HepG2 (cell line): ENCODE measurements around the gene MEG3. TPM values are rescaled to one million over a fixed set of nuclear protein-coding genes. Genes with fewer than 3 reads are reported as not detected.

ENCODE experiments used
- ATAC-seq: fragments of 200-7000 bp; cut with Tn5 transposase; 3 replicates; pipeline ENCODE4 v1.9.1; 2020; ENCODE audit warnings: mild to moderate bottlenecking, moderate library complexity
- BruUV-seq: library from RNA; stranded (reverse); fragments of 400-500 nt; replicated peaks from 2 replicates; lab custom pipeline; 2021; lab: Mats Ljungman, UMichigan
- CTCF ChIA-PET: fragments of 300-600 bp; formaldehyde crosslinking; extraction: SDS; loops from one replicate; lab custom pipeline; 2021; ENCODE audit warnings: low total read pairs, inconsistent platforms, low intra/inter-chr PET ratio; lab: Yijun Ruan, JAX
- POLR2A ChIA-PET: fragments of 350-600 bp; sonication (Branson Sonifier 250); formaldehyde crosslinking; loops from one replicate; lab custom pipeline; 2020; ENCODE audit warnings: antibody characterized with exemption, inconsistent platforms; lab: Yijun Ruan, JAX
- DNase-seq: peaks from one replicate; pipeline ENCODE4 v3.0.0-alpha.2; 2015; ENCODE audit warnings: low spot score
- FAIRE-seq: peaks from 3 replicates; lab custom pipeline; 2011; peaks lifted over from hg19 to GRCh38; lab: Jason Lieb, UNC
- H2AFZ ChIP-seq: one replicate; pipeline ENCODE4 v1.6.1; 2011; ENCODE audit warnings: low read length, inconsistent platforms
- H3K27ac ChIP-seq: fragments of 300-600 bp; 3 replicates; pipeline ENCODE4 v1.8.0; 2011; ENCODE audit warnings: mixed run types, mild to moderate bottlenecking, mixed read lengths, low read length, inconsistent platforms; ENCODE audit not compliant: insufficient read depth; ENCODE audit errors: extremely low read length
- H3K27me3 ChIP-seq, 2 experiments: fragments of 200-600 bp in 1 of 2; 2 replicates in 1 of 2; 3 replicates in 1 of 2; pipeline versions ENCODE4 v1.6.0 to v1.8.0; 2011; ENCODE audit warnings: low read length in 2 of 2, mild to moderate bottlenecking in 2 of 2, moderate library complexity in 2 of 2, inconsistent platforms in 1 of 2; ENCODE audit not compliant: insufficient read depth in 2 of 2, control insufficient read depth in 1 of 2
- H3K36me3 ChIP-seq, 2 experiments: fragments of 200-600 bp in 1 of 2; replicated peaks in 1 of 2; 2 replicates in 1 of 2; 3 replicates in 1 of 2; pipeline versions ENCODE4 v1.5.1 to v1.8.0; 2011; ENCODE audit warnings: low read length in 2 of 2, inconsistent platforms in 1 of 2; ENCODE audit not compliant: insufficient read depth in 2 of 2, control insufficient read depth in 1 of 2
- H3K4me1 ChIP-seq: 2 replicates; pipeline ENCODE4 v1.5.1; 2012; ENCODE audit warnings: low read length, inconsistent platforms; ENCODE audit not compliant: insufficient read depth
- H3K4me2 ChIP-seq: 2 replicates; pipeline ENCODE4 v1.6.0; 2011; ENCODE audit warnings: low read depth, low read length, inconsistent platforms
- H3K4me3 ChIP-seq, 3 experiments: fragments of 200-600 bp in 1 of 3; sonication (generic), shearing (Covaris generic) in 1 of 3; replicated peaks in 1 of 3; 2 replicates each; pipeline ENCODE4 v1.5.1; 2011 to 2016; ENCODE audit warnings: low read length in 3 of 3, inconsistent platforms in 2 of 3, low read depth in 2 of 3, mild to moderate bottlenecking in 2 of 3, control low read depth in 1 of 3, mixed read lengths in 1 of 3; ENCODE audit not compliant: insufficient read depth in 1 of 3
- H3K79me2 ChIP-seq: one replicate; pipeline ENCODE4 v1.6.1; 2011; ENCODE audit warnings: low read length, inconsistent platforms; ENCODE audit not compliant: insufficient read depth
- H3K9ac ChIP-seq: 2 replicates; pipeline ENCODE4 v1.6.0; 2011; ENCODE audit warnings: mild to moderate bottlenecking, low read depth, low read length, inconsistent platforms; ENCODE audit not compliant: insufficient read depth
- H3K9me3 ChIP-seq: 2 replicates; pipeline ENCODE4 v1.5.1; 2012; ENCODE audit warnings: mild to moderate bottlenecking, low read length
- H4K20me1 ChIP-seq: 2 replicates; pipeline ENCODE4 v1.6.0; 2011; ENCODE audit warnings: inconsistent platforms, mild to moderate bottlenecking, low read length, moderate library complexity; ENCODE audit not compliant: insufficient read depth
- AHR ChIP-seq: IDR thresholded peaks from 2 replicates; pipeline ENCODE4 v1.6.1; 2018; ENCODE audit warnings: missing genetic modification reagents, missing compliant biosample characterization
- ATRX ChIP-seq: sonication (generic); formaldehyde crosslinking; IDR thresholded peaks from 2 replicates; pipeline ENCODE4 v1.4.0; 2020; ENCODE audit warnings: missing genetic modification reagents, borderline replicate concordance
- CBX2 ChIP-seq, 2 experiments: fragments of 200-600 bp in 1 of 2; sonication (generic); formaldehyde crosslinking in 1 of 2; IDR thresholded peaks; 2 replicates each; pipeline versions ENCODE4 v1.7.0 to v1.8.1; 2018 to 2022; ENCODE audit warnings: low read depth in 2 of 2, low read length in 1 of 2, mild to moderate bottlenecking in 1 of 2, missing genetic modification reagents in 1 of 2
- GABPA ChIP-seq, 2 experiments: IDR thresholded peaks; 2 replicates each; pipeline ENCODE4 v1.6.1; 2011 to 2016; ENCODE audit warnings: low read depth in 2 of 2, low read length in 1 of 2, missing biosample characterization in 1 of 2, missing genetic modification characterization in 1 of 2
- KDM2A ChIP-seq: sonication (generic); formaldehyde crosslinking; IDR thresholded peaks from 2 replicates; pipeline ENCODE4 v1.4.0; 2020; ENCODE audit warnings: low read depth, missing genetic modification reagents, borderline replicate concordance
- KLF13 ChIP-seq: sonication (generic); formaldehyde crosslinking; IDR thresholded peaks from 2 replicates; pipeline ENCODE4 v1.4.0; 2020; ENCODE audit warnings: mild to moderate bottlenecking, missing genetic modification reagents
- KLF15 ChIP-seq: sonication (generic); formaldehyde crosslinking; IDR thresholded peaks from 2 replicates; pipeline ENCODE4 v1.8.1; 2023; ENCODE audit warnings: borderline replicate concordance, mild to moderate bottlenecking, inconsistent platforms, missing genetic modification reagents, mixed read lengths
- PLRG1 ChIP-seq: fragments of 450-650 bp; conservative IDR thresholded peaks from 2 replicates; pipeline ENCODE4 v1.6.1; 2016
- RORA ChIP-seq: sonication (generic); formaldehyde crosslinking; IDR thresholded peaks from 2 replicates; pipeline ENCODE4 v1.5.0; 2020; ENCODE audit warnings: mild to moderate bottlenecking, missing genetic modification reagents, moderate library complexity
- ZFP62 ChIP-seq: sonication (generic); formaldehyde crosslinking; IDR thresholded peaks from 2 replicates; pipeline ENCODE4 v1.4.0; 2020; ENCODE audit warnings: missing genetic modification reagents
- ZMYM2 ChIP-seq: sonication (generic); formaldehyde crosslinking; IDR thresholded peaks from 2 replicates; pipeline ENCODE4 v1.8.0; 2022; ENCODE audit warnings: mild to moderate bottlenecking, missing genetic modification reagents
- ZNF333 ChIP-seq: sonication (generic); formaldehyde crosslinking; IDR thresholded peaks from 2 replicates; pipeline ENCODE4 v1.4.0; 2020; ENCODE audit warnings: mild to moderate bottlenecking, missing genetic modification reagents, borderline replicate concordance
- WGBS: methylation state at CpG from one replicate; pipeline ENCODE4 v1.1.6; 2017; ENCODE audit warnings: low lambda C conversion rate; 5-methylcytosine and 5-hydroxymethylcytosine counted together
- in situ Hi-C: cut with HindIII; loops from 2 replicates; pipeline ENCODE4 v1.10.0; 2017; ENCODE audit warnings: low pct_unique_long_range_greater_than_20kb; ENCODE audit not compliant: extremely low pct_ligation_motif_present
- intact Hi-C: fragments of 100-400 bp; cut with micrococcal nuclease; formaldehyde crosslinking; loops from one replicate; pipeline ENCODE4 v1.10.0; 2022; ENCODE audit not compliant: unreplicated experiment
- polyA plus RNA-seq, 8 experiments: library from polyadenylated mRNA; depleted of rRNA in 3 of 8; stranded (reverse) in 7 of 8; unstranded in 1 of 8; fragments of >200 nt; fragmentation: Illumina TruSeq in 4 of 8; extraction: Trizol in 4 of 8; gene quantifications; 2 replicates each; pipeline versions ENCODE4 v1.2.1 to v1.2.3, GENCODE V29; 2011 to 2016; ENCODE audit warnings: low read depth in 4 of 8, missing spikeins in 1 of 8, mixed read lengths in 1 of 8; ENCODE audit not compliant: insufficient read depth in 1 of 8
- total RNA-seq, 5 experiments: library from RNA; depleted of rRNA; stranded (reverse); fragments of >200 nt; fragmentation: Illumina TruSeq; extraction: Trizol; gene quantifications; 2 replicates each; pipeline ENCODE4 v1.2.3, GENCODE V29; 2016; ENCODE audit warnings: low read depth in 1 of 5
- TF ChIP-seq, protein P1 (sequence below): sonication (generic); formaldehyde crosslinking; IDR thresholded peaks from 2 replicates; pipeline ENCODE4 v1.8.0; 2022; ENCODE audit warnings: mild to moderate bottlenecking, missing genetic modification reagents, moderate library complexity
- TF ChIP-seq, protein P2 (sequence below): sonication (generic); formaldehyde crosslinking; IDR thresholded peaks from 2 replicates; pipeline ENCODE4 v1.5.1; 2020; ENCODE audit warnings: missing genetic modification reagents, mild to moderate bottlenecking, borderline replicate concordance

MEG3 gene
- total and polyA plus RNA-seq, 2 of the 13 experiments (the other 11 are each of a cell fraction or from before 2014, with no cell fraction given) = 0.17 TPM; not detected in 1

GRCh38 chr14:100862793-100863192 lies 36.9 kb downstream of the MEG3 start:
- WGBS = 100% methylated on average over 1 of the region's 2 CpGs
- no peaks in the 10 kb centered on the region for H3K9me3 ChIP-seq
- no peak overlapping the region for H3K27ac ChIP-seq
- no peak for ATAC-seq
- in situ Hi-C loops = loop anchor here (5.0 kb wide), 1 partner anchor 35 kb away; no protein-coding TSS in a partner anchor
- intact Hi-C loops = no loop called here
- H3K27me3 ChIP-seq = peaks cover 13 to 75% of the 10 kb centered on the region in 2 experiments
- no TSS peak for BruUV-seq
- ChIA-PET CTCF (no interaction called here), POLR2A (no interaction called here)
- H3K79me2 ChIP-seq = no peaks in the 10 kb centered on the region
- no peak for DNase-seq
- no peak overlapping the region for H3K4me2 ChIP-seq
- no peak overlapping the region for H3K9ac ChIP-seq
- H3K36me3 ChIP-seq = no peaks in the 10 kb centered on the region
- H3K4me3 ChIP-seq = no peak overlapping the region
- FAIRE-seq = no peak
- H3K4me1 ChIP-seq = peaks cover 28% of the 10 kb centered on the region
- H4K20me1 ChIP-seq = no peaks in the 10 kb centered on the region
- no peak for TF ChIP-seq KLF15
- no peak for TF ChIP-seq PLRG1
- TF ChIP-seq ZFP62 (CRISPR knock-in tag) = no peak
- H2AFZ ChIP-seq = no peak overlapping the region

- ATAC-seq (no peak), DNase-seq (no peak), FAIRE-seq (no peak)
- in situ Hi-C loops (loop anchor here (5.0 kb wide), 1 partner anchor 33 kb away; no protein-coding TSS in a partner anchor), intact Hi-C loops (no loop called here)
- CTCF ChIA-PET = no interaction called here
- Histone ChIP-seq H3K27me3 (peaks cover 11 to 71% of the 10 kb centered on the region in 2 experiments), H3K9me3 (no peaks in the 10 kb centered on the region), H3K4me1 (peaks cover 14% of the 10 kb centered on the region), H3K4me3 (no peak overlapping the region), H3K36me3 (no peaks in the 10 kb centered on the region), H3K79me2 (no peaks in the 10 kb centered on the region), H3K27ac (no peak overlapping the region), H3K9ac (no peak overlapping the region), H3K4me2 (no peak overlapping the region), H4K20me1 (no peaks in the 10 kb centered on the region), H2AFZ (no peak overlapping the region)
- no TSS peak for BruUV-seq
- no peak for TF ChIP-seq ZNF333
- no peak for TF ChIP-seq CBX2 (IDR thresholded peaks at IDR 0.05; ENCODE audit: low read depth, low read length)
- TF ChIP-seq CBX2 (CRISPR knock-in tag; IDR thresholded peaks at IDR 0.05; ENCODE audit: low read depth) = no peak
- no peak for TF ChIP-seq AHR (CRISPR knock-in tag)
- no peak for TF ChIP-seq KDM2A (CRISPR knock-in tag)
- TF ChIP-seq KLF13 (CRISPR knock-in tag) = no peak
- no peak for TF ChIP-seq ZMYM2 (CRISPR knock-in tag)
- TF ChIP-seq, protein P1, sequence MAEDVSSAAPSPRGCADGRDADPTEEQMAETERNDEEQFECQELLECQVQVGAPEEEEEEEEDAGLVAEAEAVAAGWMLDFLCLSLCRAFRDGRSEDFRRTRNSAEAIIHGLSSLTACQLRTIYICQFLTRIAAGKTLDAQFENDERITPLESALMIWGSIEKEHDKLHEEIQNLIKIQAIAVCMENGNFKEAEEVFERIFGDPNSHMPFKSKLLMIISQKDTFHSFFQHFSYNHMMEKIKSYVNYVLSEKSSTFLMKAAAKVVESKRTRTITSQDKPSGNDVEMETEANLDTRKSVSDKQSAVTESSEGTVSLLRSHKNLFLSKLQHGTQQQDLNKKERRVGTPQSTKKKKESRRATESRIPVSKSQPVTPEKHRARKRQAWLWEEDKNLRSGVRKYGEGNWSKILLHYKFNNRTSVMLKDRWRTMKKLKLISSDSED = no peak
- no peak for TF ChIP-seq ATRX
- no peak for TF ChIP-seq RORA (CRISPR knock-in tag)
- TF ChIP-seq, protein P2, sequence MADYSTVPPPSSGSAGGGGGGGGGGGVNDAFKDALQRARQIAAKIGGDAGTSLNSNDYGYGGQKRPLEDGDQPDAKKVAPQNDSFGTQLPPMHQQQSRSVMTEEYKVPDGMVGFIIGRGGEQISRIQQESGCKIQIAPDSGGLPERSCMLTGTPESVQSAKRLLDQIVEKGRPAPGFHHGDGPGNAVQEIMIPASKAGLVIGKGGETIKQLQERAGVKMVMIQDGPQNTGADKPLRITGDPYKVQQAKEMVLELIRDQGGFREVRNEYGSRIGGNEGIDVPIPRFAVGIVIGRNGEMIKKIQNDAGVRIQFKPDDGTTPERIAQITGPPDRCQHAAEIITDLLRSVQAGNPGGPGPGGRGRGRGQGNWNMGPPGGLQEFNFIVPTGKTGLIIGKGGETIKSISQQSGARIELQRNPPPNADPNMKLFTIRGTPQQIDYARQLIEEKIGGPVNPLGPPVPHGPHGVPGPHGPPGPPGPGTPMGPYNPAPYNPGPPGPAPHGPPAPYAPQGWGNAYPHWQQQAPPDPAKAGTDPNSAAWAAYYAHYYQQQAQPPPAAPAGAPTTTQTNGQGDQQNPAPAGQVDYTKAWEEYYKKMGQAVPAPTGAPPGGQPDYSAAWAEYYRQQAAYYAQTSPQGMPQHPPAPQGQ (CRISPR knock-in tag) = no peak
- TF ChIP-seq GABPA (IDR thresholded peaks at IDR 0.05; ENCODE audit: low read depth, low read length) = no peak
- TF ChIP-seq GABPA (CRISPR knock-in tag; IDR thresholded peaks at IDR 0.05; ENCODE audit: low read depth) = no peak
- POLR2A ChIA-PET = no interaction called here
- 53% methylated on average over 8 of the region's 10 CpGs for WGBS
These were observed 38.3 kb downstream of the MEG3 start for GRCh38 chr14:100864206-100864605.
